ENCODE measurements around the gene BRWD1. TPM values are rescaled to one million over a fixed set of nuclear protein-coding genes. Genes with fewer than 3 reads are reported as not detected.

The BRWD1 gene
- polyA plus RNA-seq, 2 of the 4 experiments (the other 2 are of a cell fraction), result 6.9 to 22.2 TPM

DNA sequence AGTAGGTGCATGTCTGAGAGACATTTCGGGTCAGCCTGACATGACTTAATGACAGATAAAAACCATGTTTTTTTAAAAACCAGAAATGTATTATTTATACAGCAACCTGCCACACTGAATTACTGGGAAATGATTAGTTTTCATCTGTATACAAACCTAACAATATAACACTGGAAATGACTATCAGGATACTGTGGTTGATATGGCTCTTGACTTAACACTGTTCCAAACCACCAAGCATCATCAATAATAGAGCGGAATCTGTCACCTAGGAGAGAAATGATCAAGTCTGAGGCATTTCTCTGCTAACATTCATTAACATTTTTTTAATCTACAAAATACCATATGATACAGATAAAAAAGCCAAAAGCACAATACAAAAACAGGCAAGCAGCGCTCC lies 88.5 kb downstream of the BRWD1 start (continued):
- no peak for TF ChIP-seq CBX2 (IDR thresholded peaks at IDR 0.05; ENCODE audit: borderline replicate concordance, low read depth)
- TF ChIP-seq MYC (IDR thresholded peaks at IDR 0.05; ENCODE audit: borderline replicate concordance, low read length), result no peak
- TF ChIP-seq, protein P1, sequence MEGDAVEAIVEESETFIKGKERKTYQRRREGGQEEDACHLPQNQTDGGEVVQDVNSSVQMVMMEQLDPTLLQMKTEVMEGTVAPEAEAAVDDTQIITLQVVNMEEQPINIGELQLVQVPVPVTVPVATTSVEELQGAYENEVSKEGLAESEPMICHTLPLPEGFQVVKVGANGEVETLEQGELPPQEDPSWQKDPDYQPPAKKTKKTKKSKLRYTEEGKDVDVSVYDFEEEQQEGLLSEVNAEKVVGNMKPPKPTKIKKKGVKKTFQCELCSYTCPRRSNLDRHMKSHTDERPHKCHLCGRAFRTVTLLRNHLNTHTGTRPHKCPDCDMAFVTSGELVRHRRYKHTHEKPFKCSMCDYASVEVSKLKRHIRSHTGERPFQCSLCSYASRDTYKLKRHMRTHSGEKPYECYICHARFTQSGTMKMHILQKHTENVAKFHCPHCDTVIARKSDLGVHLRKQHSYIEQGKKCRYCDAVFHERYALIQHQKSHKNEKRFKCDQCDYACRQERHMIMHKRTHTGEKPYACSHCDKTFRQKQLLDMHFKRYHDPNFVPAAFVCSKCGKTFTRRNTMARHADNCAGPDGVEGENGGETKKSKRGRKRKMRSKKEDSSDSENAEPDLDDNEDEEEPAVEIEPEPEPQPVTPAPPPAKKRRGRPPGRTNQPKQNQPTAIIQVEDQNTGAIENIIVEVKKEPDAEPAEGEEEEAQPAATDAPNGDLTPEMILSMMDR (IDR thresholded peaks at IDR 0.05), result no peak
- no peak for TF ChIP-seq NR3C1 (IDR thresholded peaks at IDR 0.05)
- TF ChIP-seq RARB (CRISPR knock-in tag; IDR thresholded peaks at IDR 0.05), result no peak
- no peak for TF ChIP-seq ZNF302 (CRISPR knock-in tag; IDR thresholded peaks at IDR 0.05)
- TF ChIP-seq PHF8 (IDR thresholded peaks at IDR 0.05; ENCODE audit: borderline replicate concordance, low read depth), result no peak
- TF ChIP-seq POLR2A (IDR thresholded peaks at IDR 0.05; ENCODE audit: low read length), result no peak
- no peak for TF ChIP-seq EHF (CRISPR knock-in tag; IDR thresholded peaks at IDR 0.05)

DNA sequence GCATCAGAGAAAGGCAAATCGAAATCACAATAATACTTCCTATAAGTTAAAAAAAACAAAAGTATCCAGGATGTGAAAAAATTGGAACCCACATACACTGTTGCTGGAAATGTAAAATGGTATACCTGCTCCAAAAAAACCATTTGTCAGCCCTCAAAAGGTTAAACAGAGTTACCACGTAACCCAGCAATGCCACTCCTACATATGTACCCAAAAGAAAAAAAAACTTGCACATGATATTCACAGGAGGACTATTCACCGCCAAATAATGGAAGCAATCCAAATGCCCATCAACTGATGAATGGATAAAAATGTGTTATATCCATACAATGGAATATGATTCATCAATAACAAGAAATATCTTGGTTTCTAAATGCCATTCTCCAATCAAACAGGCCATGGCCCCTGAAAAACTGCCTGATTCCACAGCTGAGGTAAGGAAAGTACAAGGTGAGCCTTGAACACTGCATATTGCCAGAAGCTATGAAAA lies 91.4 kb downstream of the BRWD1 start:
- no peak for TF ChIP-seq NFE2L2 (conservative IDR thresholded peaks at IDR 0.05; ENCODE audit: low read length)
- TF ChIP-seq FOSL2 (IDR thresholded peaks at IDR 0.05), result no peak
- TF ChIP-seq FOSL2 (CRISPR knock-in tag; IDR thresholded peaks at IDR 0.05), result no peak
- no peak for TF ChIP-seq MAFK (IDR thresholded peaks at IDR 0.05; ENCODE audit: partially characterized antibody)
- TF ChIP-seq, protein P2, sequence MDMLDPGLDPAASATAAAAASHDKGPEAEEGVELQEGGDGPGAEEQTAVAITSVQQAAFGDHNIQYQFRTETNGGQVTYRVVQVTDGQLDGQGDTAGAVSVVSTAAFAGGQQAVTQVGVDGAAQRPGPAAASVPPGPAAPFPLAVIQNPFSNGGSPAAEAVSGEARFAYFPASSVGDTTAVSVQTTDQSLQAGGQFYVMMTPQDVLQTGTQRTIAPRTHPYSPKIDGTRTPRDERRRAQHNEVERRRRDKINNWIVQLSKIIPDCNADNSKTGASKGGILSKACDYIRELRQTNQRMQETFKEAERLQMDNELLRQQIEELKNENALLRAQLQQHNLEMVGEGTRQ (IDR thresholded peaks at IDR 0.05), result no peak
- TF ChIP-seq JUN (IDR thresholded peaks at IDR 0.05), result no peak
- no peak for TF ChIP-seq EHF (CRISPR knock-in tag; IDR thresholded peaks at IDR 0.05)
- TF ChIP-seq, protein P3, sequence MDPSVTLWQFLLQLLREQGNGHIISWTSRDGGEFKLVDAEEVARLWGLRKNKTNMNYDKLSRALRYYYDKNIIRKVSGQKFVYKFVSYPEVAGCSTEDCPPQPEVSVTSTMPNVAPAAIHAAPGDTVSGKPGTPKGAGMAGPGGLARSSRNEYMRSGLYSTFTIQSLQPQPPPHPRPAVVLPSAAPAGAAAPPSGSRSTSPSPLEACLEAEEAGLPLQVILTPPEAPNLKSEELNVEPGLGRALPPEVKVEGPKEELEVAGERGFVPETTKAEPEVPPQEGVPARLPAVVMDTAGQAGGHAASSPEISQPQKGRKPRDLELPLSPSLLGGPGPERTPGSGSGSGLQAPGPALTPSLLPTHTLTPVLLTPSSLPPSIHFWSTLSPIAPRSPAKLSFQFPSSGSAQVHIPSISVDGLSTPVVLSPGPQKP (IDR thresholded peaks at IDR 0.05; ENCODE audit: low read depth, low read length), result no peak
- no peak for TF ChIP-seq CHD4 (IDR thresholded peaks at IDR 0.05; ENCODE audit: borderline replicate concordance)
- TF ChIP-seq ZNF302 (CRISPR knock-in tag; IDR thresholded peaks at IDR 0.05), result no peak
- TF ChIP-seq, protein P4, sequence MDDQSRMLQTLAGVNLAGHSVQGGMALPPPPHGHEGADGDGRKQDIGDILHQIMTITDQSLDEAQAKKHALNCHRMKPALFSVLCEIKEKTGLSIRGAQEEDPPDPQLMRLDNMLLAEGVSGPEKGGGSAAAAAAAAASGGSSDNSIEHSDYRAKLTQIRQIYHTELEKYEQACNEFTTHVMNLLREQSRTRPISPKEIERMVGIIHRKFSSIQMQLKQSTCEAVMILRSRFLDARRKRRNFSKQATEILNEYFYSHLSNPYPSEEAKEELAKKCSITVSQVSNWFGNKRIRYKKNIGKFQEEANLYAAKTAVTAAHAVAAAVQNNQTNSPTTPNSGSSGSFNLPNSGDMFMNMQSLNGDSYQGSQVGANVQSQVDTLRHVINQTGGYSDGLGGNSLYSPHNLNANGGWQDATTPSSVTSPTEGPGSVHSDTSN (IDR thresholded peaks at IDR 0.05), result no peak
- TF ChIP-seq SMC3 (IDR thresholded peaks at IDR 0.05), result no peak
- no peak for TF ChIP-seq NPAS2 (CRISPR knock-in tag; IDR thresholded peaks at IDR 0.05; ENCODE audit: borderline replicate concordance)
- no peak for TF ChIP-seq CEBPB (IDR thresholded peaks at IDR 0.05)
- no peak for TF ChIP-seq CBX8 (IDR thresholded peaks at IDR 0.05)
- no peak for TF ChIP-seq GATA3 (IDR thresholded peaks at IDR 0.05; ENCODE audit: borderline replicate concordance)
- TF ChIP-seq, protein P5, sequence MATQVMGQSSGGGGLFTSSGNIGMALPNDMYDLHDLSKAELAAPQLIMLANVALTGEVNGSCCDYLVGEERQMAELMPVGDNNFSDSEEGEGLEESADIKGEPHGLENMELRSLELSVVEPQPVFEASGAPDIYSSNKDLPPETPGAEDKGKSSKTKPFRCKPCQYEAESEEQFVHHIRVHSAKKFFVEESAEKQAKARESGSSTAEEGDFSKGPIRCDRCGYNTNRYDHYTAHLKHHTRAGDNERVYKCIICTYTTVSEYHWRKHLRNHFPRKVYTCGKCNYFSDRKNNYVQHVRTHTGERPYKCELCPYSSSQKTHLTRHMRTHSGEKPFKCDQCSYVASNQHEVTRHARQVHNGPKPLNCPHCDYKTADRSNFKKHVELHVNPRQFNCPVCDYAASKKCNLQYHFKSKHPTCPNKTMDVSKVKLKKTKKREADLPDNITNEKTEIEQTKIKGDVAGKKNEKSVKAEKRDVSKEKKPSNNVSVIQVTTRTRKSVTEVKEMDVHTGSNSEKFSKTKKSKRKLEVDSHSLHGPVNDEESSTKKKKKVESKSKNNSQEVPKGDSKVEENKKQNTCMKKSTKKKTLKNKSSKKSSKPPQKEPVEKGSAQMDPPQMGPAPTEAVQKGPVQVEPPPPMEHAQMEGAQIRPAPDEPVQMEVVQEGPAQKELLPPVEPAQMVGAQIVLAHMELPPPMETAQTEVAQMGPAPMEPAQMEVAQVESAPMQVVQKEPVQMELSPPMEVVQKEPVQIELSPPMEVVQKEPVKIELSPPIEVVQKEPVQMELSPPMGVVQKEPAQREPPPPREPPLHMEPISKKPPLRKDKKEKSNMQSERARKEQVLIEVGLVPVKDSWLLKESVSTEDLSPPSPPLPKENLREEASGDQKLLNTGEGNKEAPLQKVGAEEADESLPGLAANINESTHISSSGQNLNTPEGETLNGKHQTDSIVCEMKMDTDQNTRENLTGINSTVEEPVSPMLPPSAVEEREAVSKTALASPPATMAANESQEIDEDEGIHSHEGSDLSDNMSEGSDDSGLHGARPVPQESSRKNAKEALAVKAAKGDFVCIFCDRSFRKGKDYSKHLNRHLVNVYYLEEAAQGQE (IDR thresholded peaks at IDR 0.05), result no peak
- TF ChIP-seq, protein P6, sequence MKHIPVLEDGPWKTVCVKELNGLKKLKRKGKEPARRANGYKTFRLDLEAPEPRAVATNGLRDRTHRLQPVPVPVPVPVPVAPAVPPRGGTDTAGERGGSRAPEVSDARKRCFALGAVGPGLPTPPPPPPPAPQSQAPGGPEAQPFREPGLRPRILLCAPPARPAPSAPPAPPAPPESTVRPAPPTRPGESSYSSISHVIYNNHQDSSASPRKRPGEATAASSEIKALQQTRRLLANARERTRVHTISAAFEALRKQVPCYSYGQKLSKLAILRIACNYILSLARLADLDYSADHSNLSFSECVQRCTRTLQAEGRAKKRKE (CRISPR knock-in tag; IDR thresholded peaks at IDR 0.05; ENCODE audit: low read depth), result no peak
- no peak for TF ChIP-seq HEYL (CRISPR knock-in tag; IDR thresholded peaks at IDR 0.05)
- no peak for TF ChIP-seq HOXB5 (CRISPR knock-in tag; IDR thresholded peaks at IDR 0.05)
- no peak for TF ChIP-seq RARB (CRISPR knock-in tag; IDR thresholded peaks at IDR 0.05)
- FAIRE-seq, result no peak
- 90% methylated on average over 3 of the region's 3 CpGs for WGBS (ENCODE audit: missing lambda C conversion rate)
- no peak for ATAC-seq
- CTCF ChIA-PET, result no interaction called here
- Histone ChIP-seq H3K4me1 (no peaks in the 10 kb centered on the region), H3K4me2 (no peak overlapping the region), H3K27ac (no peak overlapping the region), H3K4me3 (no peak overlapping the region), H3K9me3 (no peaks in the 10 kb centered on the region)
- POLR2A ChIA-PET, result no interaction called here
- no peak for DNase-seq (ENCODE audit: low read depth in 1 of 2, low spot score in 1 of 2)

Measured in A549 (cell line).